Urinary bladder (tissue), 4 donors: Measurements from ENCODE around the gene FABP1. TPM values are rescaled to one million over a fixed set of nuclear protein-coding genes. Genes with fewer than 3 reads are reported as not detected.

Experiments used
- DNase-seq: peaks from one replicate; pipeline ENCODE4 v3.0.0-alpha.2; 2015; ENCODE audit errors: extremely low spot score
- H3K27ac ChIP-seq: one replicate; pipeline ENCODE4 v1.5.1; 2013; ENCODE audit warnings: low read depth, mild to moderate bottlenecking, moderate library complexity
- H3K36me3 ChIP-seq: one replicate; pipeline ENCODE4 v1.6.1; 2013; ENCODE audit warnings: mild to moderate bottlenecking, moderate library complexity; ENCODE audit not compliant: insufficient read depth
- H3K4me1 ChIP-seq: one replicate; pipeline ENCODE4 v1.6.1; 2013; ENCODE audit warnings: mild to moderate bottlenecking, moderate library complexity; ENCODE audit not compliant: insufficient read depth
- H3K4me3 ChIP-seq: one replicate; pipeline ENCODE4 v1.5.1; 2013; ENCODE audit warnings: low read depth, low read length
- WGBS: extraction: QIAGEN DNeasy Blood & Tissue Kit; methylation state at CpG from one replicate; pipeline ENCODE4 v1.1.7; 2013; 5-methylcytosine and 5-hydroxymethylcytosine counted together
- polyA plus RNA-seq: library from polyadenylated mRNA; stranded (reverse); fragments of 200-250 nt; gene quantifications from one replicate; pipeline ENCODE4 v1.2.3, GENCODE V29; 2013
- total RNA-seq: library from RNA; depleted of rRNA; stranded (reverse); fragments of >200 nt; gene quantifications from one replicate; pipeline ENCODE4 v1.2.3, GENCODE V29; 2014
- donor health status: healthy with polysubstance abuse.
- donor health status: healthy.

FABP1 gene
- total and polyA plus RNA-seq, 2 donors: 4.7 TPM; not detected in 1

DNA sequence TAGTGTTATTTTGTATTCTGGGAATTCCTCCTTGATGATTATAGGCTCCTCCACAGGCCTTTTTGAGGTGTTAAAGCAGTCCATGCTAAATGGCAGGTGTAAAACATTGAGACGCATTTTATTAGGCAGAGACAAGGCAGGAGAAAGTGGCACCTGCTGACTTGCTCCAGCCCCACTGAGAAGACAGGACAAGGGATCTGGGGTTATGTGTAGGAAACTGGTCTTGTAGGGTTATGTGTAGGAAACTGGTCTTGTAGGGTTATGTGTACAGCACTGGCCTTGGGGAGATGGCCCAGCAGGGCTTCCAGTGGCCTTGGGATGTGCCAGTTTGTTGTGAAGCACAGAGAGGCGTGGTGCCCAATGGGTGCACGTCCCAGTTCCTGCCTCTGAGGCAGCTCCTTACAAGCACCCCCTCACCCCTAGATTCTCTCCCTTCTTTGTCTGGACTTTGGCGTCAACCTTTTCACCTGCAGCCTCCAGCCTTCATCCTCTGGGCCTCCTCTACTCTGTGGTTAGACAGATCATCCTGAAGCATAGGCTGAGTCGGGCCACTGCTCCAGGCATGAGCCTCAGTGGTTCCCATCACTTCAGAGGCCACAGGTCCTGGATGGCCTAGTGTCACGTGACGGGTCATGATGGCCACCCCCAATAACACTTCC lies 921 bp upstream of the FABP1 start:
- Histone ChIP-seq H3K36me3 (no peaks in the 10 kb centered on the region), H3K27ac (no peak overlapping the region), H3K4me1 (no peaks in the 10 kb centered on the region), H3K4me3 (no peak overlapping the region)
- DNase-seq: no peak
- 89% methylated on average over 7 of the region's 7 CpGs for WGBS

DNA sequence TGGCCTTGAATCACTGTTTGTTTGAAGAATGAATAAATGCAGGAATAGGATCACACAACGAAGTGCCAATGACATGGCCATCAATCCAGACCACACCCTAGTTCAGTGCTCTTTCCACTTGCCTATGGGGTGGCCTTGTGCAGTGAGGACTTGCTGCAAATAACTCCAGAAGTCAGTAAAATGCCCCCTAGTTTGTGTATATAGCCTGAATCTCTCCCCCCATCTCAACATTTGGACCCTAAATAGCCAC lies 299 bp downstream of the FABP1 start:
- WGBS: 36% methylated on average over 1 of the region's 1 CpG
- no peak for DNase-seq
- H3K27ac ChIP-seq: no peak overlapping the region
- H3K4me1 ChIP-seq: no peaks in the 10 kb centered on the region
- no peaks in the 10 kb centered on the region for H3K36me3 ChIP-seq
- H3K4me3 ChIP-seq: no peak overlapping the region

DNA sequence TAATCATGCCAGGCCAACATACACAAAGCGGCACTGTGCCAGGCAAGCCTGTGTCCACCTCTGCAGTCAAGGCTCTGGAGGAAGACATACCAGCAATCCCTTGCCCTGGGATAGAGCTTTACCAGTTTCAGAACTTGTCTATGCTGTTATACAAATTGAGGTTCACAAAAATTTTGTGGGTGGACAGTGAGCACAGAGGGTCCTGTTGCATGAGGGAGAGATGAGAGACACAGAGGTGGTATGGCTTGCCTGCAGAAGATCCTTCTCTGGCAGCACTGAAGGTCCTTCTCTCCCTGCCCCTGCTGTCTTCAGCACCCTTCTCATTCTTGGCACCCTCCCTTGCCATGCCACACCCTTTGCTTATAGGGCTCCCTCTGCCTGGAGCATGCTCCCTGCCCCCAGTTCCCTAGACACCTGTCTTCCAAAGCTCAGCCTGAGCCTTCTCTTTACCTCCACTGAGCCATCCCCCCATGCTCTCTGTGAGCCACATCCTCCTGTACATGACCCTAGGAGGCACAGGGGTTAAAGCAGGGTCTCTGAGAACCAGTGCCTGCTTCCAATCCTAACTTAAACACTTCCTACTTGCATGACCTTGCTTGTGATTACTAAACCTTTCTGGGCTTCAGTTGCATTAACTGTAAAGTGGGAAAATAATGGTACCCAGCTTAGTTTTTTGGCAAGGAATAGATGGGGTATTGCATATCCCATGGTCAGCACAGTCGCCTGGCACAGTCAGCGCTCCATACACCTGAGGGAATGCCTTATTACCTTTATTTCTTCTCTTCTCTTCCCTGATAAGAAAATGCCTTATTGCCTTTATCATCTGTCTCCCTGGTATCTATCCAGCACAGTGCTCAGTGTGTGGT lies 857 bp downstream of the FABP1 start:
- H3K36me3 ChIP-seq: no peaks in the 10 kb centered on the region
- no peak for DNase-seq
- H3K27ac ChIP-seq: no peak overlapping the region
- H3K4me1 ChIP-seq: no peaks in the 10 kb centered on the region
- WGBS: 94% methylated on average over 3 of the region's 3 CpGs
- no peak overlapping the region for H3K4me3 ChIP-seq

DNA sequence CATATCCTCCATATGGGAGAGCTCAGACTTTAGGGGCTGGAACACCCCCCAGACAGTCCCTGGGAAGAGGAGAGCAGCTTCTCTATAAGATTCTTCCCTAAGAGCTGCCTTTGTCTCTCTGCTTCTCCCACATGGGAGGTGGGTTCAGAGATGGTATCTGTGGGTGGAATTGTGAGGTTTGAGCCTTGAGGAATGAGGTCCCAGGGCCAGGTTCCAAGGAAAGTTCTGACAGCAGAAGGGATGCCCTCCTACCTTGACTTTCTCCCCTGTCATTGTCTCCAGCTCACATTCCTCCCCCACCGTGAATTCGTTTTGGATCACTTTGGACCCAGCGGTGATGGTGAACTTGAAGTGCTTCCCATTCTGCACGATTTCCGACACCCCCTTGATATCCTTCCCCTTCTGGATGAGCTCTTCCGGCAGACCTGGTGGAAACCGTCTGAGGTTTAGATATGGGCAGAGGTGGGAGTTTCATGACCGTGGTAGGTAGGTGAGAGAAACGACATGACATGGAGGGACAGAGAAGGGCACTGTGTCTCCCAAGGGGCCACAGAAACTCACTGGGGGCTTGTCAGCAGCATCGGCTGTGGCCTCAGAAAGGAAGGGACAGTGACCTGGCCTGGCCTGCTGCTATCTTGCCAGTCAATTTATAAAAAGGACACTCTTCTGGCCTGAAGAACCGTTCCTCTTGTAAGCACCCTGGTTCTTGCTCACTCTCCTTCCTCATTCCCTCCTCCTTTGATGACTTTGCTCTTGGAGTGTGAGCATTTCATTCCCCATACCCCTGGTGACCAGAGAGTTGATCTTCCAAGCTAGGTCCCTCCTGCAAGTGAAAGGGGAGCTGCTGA lies 1.7 kb downstream of the FABP1 start:
- Histone ChIP-seq H3K4me3 (no peak overlapping the region), H3K27ac (no peak overlapping the region), H3K4me1 (no peaks in the 10 kb centered on the region), H3K36me3 (no peaks in the 10 kb centered on the region)
- no peak for DNase-seq
- whole genome bisulfite sequencing: 80% methylated on average over 11 of the region's 11 CpGs

DNA sequence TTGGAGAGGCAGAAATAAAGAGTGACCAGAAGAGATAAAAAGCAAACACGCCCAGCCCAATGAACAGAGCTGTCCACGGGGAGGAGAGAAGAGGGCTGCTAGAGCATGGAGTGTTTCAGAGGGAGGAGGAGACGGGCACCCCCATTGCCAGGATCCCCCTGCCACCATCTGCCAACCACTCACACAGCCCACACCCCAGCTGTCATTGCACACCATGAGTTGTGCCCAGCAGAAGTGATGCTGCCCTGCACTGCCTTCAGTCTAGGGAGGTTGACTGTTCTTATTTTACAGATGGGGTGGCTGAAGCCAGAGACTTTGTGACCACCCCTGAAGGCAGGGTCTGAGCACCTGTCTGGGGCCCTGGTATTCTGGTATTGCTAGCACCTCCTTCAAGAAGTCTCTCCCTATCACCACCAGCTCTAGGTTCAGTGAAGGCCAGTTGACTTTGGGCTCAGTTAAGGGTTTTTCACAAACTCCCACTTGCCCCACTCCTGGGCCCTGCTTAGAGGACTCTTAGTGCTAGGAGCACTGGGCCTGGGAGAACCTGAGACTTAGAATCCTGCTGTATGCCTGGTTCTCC lies 2.4 kb downstream of the FABP1 start:
- no peaks in the 10 kb centered on the region for H3K36me3 ChIP-seq
- H3K4me3 ChIP-seq: no peak overlapping the region
- WGBS: 57% methylated on average over 3 of the region's 3 CpGs
- no peak overlapping the region for H3K27ac ChIP-seq
- H3K4me1 ChIP-seq: no peaks in the 10 kb centered on the region
- DNase-seq: no peak

DNA sequence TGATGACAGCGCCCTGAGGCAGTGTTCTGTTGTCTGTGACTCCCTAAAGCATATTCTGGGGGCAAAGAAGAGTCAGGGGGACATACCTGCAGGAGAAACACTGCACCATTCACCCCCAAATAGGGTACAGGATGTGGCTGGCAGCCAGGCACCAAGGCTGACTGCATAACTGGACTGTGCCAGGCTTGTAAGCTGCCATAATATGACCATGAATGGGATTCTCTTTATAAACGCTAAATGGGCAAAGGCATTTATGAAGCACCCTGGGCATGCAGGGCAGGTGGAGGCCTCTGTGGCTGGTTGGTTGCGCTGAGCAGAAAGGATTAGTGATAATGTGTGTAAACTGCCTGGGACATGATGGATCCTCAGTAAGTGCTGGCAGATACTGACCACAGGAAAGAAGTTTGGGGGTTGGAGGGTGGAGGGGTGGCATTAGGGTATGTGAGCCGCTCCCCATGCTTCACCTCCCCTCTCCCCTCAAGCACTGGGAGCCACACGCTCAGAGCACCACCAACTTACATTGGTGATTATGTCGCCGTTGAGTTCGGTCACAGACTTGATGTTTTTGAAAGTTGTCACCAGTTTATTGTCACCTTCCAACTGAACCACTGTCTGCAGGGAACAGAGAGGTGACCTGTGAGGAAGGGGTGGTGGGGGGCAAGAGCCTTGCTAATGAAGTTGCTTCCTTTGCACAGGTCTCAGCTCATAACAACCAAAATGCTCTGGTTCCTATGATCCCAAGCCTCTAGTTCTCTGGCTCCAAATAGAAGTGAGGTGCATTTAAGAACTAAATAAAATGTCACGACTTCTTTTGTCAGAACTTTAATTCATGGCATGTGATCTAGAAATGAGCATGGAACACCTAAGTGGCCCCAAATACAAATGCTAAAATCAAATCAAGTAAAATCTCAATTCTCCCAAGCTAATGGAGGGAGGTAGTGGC lies 3.6 kb downstream of the FABP1 start:
- Histone ChIP-seq H3K27ac (no peak overlapping the region), H3K4me3 (no peak overlapping the region), H3K36me3 (no peaks in the 10 kb centered on the region), H3K4me1 (no peaks in the 10 kb centered on the region)
- DNase-seq: no peak
- WGBS: 87% methylated on average over 9 of the region's 9 CpGs

DNA sequence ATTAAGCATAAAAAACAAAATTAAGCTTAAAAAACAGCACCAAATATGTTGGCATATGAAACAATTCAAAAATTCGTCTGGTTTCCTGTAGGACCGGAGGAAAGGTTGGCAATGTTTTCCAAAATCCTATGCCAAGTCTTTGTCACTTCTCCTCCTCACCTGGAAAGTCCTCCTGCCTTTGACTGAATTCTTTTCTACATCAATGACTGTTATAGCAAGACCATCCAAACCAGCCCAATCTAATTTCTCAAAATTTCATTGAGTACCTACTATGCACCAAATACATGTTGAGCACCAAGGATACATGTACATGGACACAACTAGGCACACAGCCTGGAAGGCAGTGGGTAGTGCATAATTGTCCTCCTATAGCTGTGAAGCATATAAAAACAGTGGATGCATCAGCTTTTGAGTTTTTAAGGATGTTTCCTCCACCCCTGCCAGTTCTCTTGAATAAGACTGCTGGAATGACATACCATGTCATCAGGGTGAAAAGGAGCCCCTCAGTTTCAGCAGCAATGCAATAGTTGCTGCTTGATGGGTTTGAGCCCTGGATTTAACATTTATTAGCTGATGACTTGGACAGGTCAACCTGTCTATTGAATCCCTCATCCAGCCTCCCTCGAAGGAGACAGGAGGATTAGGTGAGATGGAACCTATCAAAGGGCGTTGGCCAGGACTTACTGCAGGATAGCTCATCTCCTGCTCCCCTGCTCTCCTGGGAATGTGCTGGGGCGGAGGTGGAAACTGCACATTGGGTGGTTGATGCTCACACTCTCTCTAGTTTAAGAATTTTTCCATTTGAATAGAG lies 4.5 kb downstream of the FABP1 start:
- no peak for DNase-seq
- Histone ChIP-seq H3K27ac (no peak overlapping the region), H3K36me3 (no peaks in the 10 kb centered on the region), H3K4me3 (no peak overlapping the region), H3K4me1 (no peaks in the 10 kb centered on the region)
- 71% methylated on average over 5 of the region's 5 CpGs for WGBS

DNA sequence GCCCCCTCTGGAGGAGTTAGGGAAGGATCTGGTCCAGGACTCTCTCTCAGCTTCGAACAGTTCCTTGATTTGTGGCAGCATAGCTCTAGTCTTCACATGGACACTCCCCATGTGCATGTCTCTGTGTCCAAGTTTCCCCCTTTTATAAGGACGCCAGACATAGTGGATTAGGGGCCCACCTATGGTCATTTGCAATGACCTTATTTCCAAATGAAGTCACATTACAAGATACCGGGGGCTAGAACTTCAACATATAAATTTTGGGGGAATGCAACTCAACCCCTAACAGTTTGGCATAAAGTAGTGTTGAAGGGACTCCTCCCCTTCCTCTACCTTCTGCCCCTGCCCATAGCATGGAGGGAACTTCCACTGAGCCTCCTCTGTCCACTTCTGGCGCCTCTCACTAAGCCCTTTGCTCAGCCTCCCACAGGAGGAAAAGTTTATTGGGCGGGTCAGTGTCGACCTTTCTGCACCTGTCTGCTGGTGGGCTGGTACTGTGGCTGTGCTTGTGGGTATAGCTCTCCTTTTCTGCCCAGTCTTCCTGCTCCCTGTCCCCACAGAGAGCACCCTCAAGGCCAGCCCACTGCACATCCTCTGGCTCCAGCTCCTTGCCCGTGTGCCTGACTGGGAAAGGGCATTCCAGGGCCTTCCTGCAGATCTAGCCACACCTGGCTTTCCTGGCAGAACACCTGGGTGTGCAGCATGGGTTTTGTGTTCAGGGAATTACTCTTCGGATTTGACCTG lies 5.5 kb downstream of the FABP1 start:
- 78% methylated on average over 8 of the region's 8 CpGs for WGBS
- no peak overlapping the region for H3K4me3 ChIP-seq
- no peak overlapping the region for H3K27ac ChIP-seq
- H3K36me3 ChIP-seq: no peaks in the 10 kb centered on the region
- no peak for DNase-seq
- no peaks in the 10 kb centered on the region for H3K4me1 ChIP-seq

DNA sequence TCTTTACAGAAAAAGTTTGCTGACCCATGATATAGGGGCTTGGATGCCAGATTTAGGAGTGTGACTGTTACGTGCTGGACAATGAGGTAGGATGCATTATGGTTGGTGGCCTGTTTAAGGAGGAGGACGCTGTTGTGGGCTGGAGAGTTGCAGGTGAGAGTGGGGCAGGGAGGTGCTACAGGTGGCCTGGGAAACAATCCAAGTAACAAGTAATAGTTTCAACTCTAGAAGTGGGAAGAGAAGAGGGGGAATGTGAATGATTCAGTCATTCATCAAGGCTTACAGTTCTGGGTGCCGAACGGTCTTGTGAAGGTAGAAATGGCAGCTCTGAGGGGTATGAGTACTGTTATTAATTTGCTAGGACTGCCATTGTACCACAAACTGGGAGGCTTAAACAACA lies 6.2 kb downstream of the FABP1 start:
- no peak for DNase-seq
- H3K27ac ChIP-seq: no peak overlapping the region
- WGBS: 90% methylated on average over 4 of the region's 4 CpGs

DNA sequence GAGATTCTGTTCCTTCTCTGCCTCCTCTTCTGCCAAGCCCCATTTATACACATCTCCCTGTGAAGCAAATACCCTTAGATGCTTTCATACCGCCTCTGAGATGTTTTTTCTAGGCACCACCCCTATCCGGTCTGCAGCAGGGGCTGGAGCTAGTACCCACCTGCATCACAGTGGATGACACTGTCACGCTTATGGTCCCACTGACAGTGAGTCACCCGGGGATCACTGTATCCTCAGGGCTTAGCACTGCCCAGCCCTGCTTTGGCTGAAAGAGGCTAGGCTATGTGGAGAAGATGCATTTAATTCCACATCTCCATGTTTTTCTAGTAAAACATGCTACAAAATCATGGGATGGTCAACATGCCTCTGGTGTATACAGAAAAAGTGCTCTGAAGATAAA lies 9.9 kb downstream of the FABP1 start:
- H3K4me1 ChIP-seq: no peaks in the 10 kb centered on the region
- whole genome bisulfite sequencing: 86% methylated on average over 4 of the region's 4 CpGs
- H3K4me3 ChIP-seq: no peak overlapping the region
- DNase-seq: no peak
- no peaks in the 10 kb centered on the region for H3K36me3 ChIP-seq
- no peak overlapping the region for H3K27ac ChIP-seq

More for the DNA sequence above, 6.2 kb downstream of the FABP1 start:
- no peak overlapping the region for H3K4me3 ChIP-seq
- H3K36me3 ChIP-seq: no peaks in the 10 kb centered on the region
- H3K4me1 ChIP-seq: no peaks in the 10 kb centered on the region

DNA sequence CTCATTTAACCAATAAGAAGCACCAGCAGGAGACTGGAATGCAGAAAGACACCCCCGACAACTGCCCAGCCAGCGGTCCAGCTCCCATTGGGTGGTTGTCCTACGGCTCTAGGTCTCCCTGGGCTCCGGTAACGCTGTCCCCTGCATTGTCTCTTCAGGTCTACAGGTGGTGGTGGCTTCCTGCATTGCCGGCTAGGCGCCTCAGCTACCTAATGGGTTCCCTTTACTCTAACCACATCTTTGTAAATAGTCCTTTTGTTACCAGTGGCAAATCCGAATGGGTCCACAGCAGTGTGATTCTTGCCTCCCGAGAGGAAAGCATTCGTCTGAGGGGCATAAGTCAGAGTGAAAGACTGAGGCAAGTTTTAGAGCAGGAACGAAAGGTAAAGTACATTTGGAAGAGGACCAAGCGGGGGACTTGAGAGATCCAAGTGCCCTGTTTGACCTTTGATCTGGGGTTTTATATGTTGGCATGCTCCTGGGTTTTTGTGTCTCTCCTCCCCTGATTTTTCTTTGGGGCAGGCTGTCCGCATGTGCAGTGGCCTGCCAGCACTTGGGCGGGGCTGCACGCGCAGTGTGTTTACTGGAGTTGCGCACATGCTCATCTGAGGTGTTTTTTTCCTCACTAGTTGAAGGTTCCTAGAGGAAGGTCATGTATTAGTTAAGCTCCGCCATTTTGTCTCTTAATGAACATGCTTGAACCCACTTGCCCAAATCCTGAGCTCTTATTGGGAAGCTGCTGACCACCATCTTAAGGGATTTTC lies 11.0 kb downstream of the FABP1 start:
- no peak overlapping the region for H3K27ac ChIP-seq
- no peaks in the 10 kb centered on the region for H3K4me1 ChIP-seq
- no peak for DNase-seq
- H3K36me3 ChIP-seq: no peaks in the 10 kb centered on the region
- H3K4me3 ChIP-seq: no peak overlapping the region
- WGBS: 93% methylated on average over 18 of the region's 18 CpGs
